GM21390 (cell line): ENCODE results near the gene HIRA.

Experiments
- ATAC-seq: cut with Tn5 transposase; IDR thresholded peaks from one replicate; pipeline ENCODE4 v1.9.1; 2021; ENCODE audit not compliant: unreplicated experiment

Gene HIRA

GRCh38 chr22:19410941-19411689, 20.4 kb downstream of the HIRA start:
- no peak for ATAC-seq

- ATAC-seq = no peak
Measured at GRCh38 chr22:19407649-19408606, 23.6 kb downstream of the HIRA start.

GRCh38 chr22:19406846-19407245, 24.7 kb downstream of the HIRA start:
- no peak for ATAC-seq

- ATAC-seq = no peak
Measured at GRCh38 chr22:19406281-19406811, 25.2 kb downstream of the HIRA start.

- no peak for ATAC-seq
Measured at GRCh38 chr22:19405652-19406051, 25.9 kb downstream of the HIRA start.

- no peak for ATAC-seq
Measured at GRCh38 chr22:19405133-19405532, 26.4 kb downstream of the HIRA start.

- ATAC-seq = no peak
Measured at GRCh38 chr22:19404676-19405075, 26.9 kb downstream of the HIRA start.

- ATAC-seq = no peak
Measured at GRCh38 chr22:19402642-19403191, 28.8 kb downstream of the HIRA start.

GRCh38 chr22:19401483-19401882, 30.1 kb downstream of the HIRA start:
- ATAC-seq = no peak

- no peak for ATAC-seq
Measured at GRCh38 chr22:19400881-19401280, 30.7 kb downstream of the HIRA start.

GRCh38 chr22:19398652-19399051, 32.9 kb downstream of the HIRA start:
- ATAC-seq = no peak

- no peak for ATAC-seq
Measured at GRCh38 chr22:19398206-19398605, 33.3 kb downstream of the HIRA start.

- ATAC-seq = no peak
Measured at GRCh38 chr22:19397734-19398104, 33.8 kb downstream of the HIRA start.

- ATAC-seq = no peak
Measured at GRCh38 chr22:19396934-19397733, 34.4 kb downstream of the HIRA start.

- ATAC-seq = no peak
Measured at GRCh38 chr22:19396561-19396933, 35.0 kb downstream of the HIRA start.

- ATAC-seq = no peak
Measured at GRCh38 chr22:19395276-19395675, 36.3 kb downstream of the HIRA start.

- no peak for ATAC-seq
Measured at GRCh38 chr22:19394274-19395050, 37.1 kb downstream of the HIRA start.

- ATAC-seq = no peak
Measured at GRCh38 chr22:19393704-19394103, 37.8 kb downstream of the HIRA start.

GRCh38 chr22:19387575-19387974, 44.0 kb downstream of the HIRA start:
- ATAC-seq = no peak

GRCh38 chr22:19387038-19387437, 44.5 kb downstream of the HIRA start:
- ATAC-seq = no peak
